H1 (cell line): ENCODE results near the gene AGAP1.

Source experiments
- CBX5 ChIP-seq: fragments of 300-800, 300-1000 bp; sonication (generic); IDR thresholded peaks from 2 replicates; pipeline ENCODE4 v1.7.1; 2016; ENCODE audit warnings: antibody characterized with exemption, low read length, low read depth
- CEBPB ChIP-seq: IDR thresholded peaks from 2 replicates; pipeline ENCODE4 v1.6.1; 2012; ENCODE audit warnings: low read depth, low read length
- CTCF ChIP-seq, 3 experiments: IDR thresholded peaks; 1 replicate in 2 of 3; 2 replicates in 1 of 3; pipeline versions ENCODE4 v1.5.1 to v1.6.1; 2011; ENCODE audit warnings: low read length in 3 of 3, mild to moderate bottlenecking in 3 of 3, inconsistent platforms in 2 of 3, low read depth in 1 of 3, moderate library complexity in 1 of 3; ENCODE audit not compliant: insufficient read depth in 1 of 3; ENCODE audit errors: control extremely low read depth in 1 of 3
- EZH2 ChIP-seq: fragments of 200-600 bp; sonication (generic); IDR thresholded peaks from 2 replicates; pipeline ENCODE4 v1.7.1; 2012; ENCODE audit warnings: low read depth, mild to moderate bottlenecking, moderate library complexity, low read length, inconsistent platforms; ENCODE audit not compliant: severe bottlenecking
- GABPA ChIP-seq: IDR thresholded peaks from 2 replicates; pipeline ENCODE4 v1.6.1; 2011; ENCODE audit warnings: mild to moderate bottlenecking, low read length, moderate library complexity, borderline replicate concordance; ENCODE audit not compliant: insufficient read depth
- JUN ChIP-seq: IDR thresholded peaks from 2 replicates; pipeline ENCODE4 v1.6.1; 2011; ENCODE audit warnings: low read depth, mild to moderate bottlenecking, improper control_type of control experiment, low read length
- KDM1A ChIP-seq: fragments of 200-600, 300-600 bp; sonication (generic); IDR thresholded peaks from 2 replicates; pipeline ENCODE4 v1.7.1; 2016; ENCODE audit warnings: mild to moderate bottlenecking, low read length, borderline replicate concordance
- POLR2A ChIP-seq, 2 experiments: IDR thresholded peaks; 1 replicate in 1 of 2; 2 replicates in 1 of 2; pipeline ENCODE4 v1.6.1; 2011; ENCODE audit warnings: low read depth in 2 of 2, low read length in 2 of 2, mild to moderate bottlenecking in 2 of 2; ENCODE audit errors: control extremely low read depth in 1 of 2
- SIN3A ChIP-seq, 2 experiments: IDR thresholded peaks in 1 of 2; conservative IDR thresholded peaks in 1 of 2; 2 replicates each; pipeline ENCODE4 v1.6.1; 2011 to 2012; ENCODE audit warnings: low read length in 2 of 2, improper control_type of control experiment in 1 of 2, low read depth in 1 of 2, mild to moderate bottlenecking in 1 of 2
- TCF12 ChIP-seq: IDR thresholded peaks from 2 replicates; pipeline ENCODE4 v1.6.1; 2011; ENCODE audit warnings: low read depth, mild to moderate bottlenecking, low read length

- TF ChIP-seq CTCF (IDR thresholded peaks at IDR 0.05; ENCODE audit: control extremely low read depth in 1 of 3, insufficient read depth in 1 of 3, low read depth in 1 of 3, low read length in 3 of 3) (no peak), POLR2A (IDR thresholded peaks at IDR 0.05; ENCODE audit: control extremely low read depth in 1 of 2, low read depth in 2 of 2, low read length in 2 of 2) (no peak), CBX5 (no peak), KDM1A (no peak), JUN (no peak), GABPA (no peak), TCF12 (no peak), CEBPB (no peak), EZH2 (no peak), SIN3A (conservative IDR thresholded peaks at IDR 0.05 in 1 of 2, IDR thresholded peaks at IDR 0.05 in 1 of 2; ENCODE audit: low read depth in 1 of 2, low read length in 2 of 2) (no peak)
Measured at GRCh38 chr2:235854276-235854675, 360.4 kb downstream of the AGAP1 start.
